SK-N-SH (cell line): ENCODE data around the gene KLF16.
"Not testable (repeated sequence)": the region's sequence is repeated elsewhere in the genome, so short reads cannot be mapped to it uniquely, and the experiment has no call there.

Source experiments
- EP300 ChIP-seq, 2 experiments: IDR thresholded peaks; 2 replicates each; pipeline versions ENCODE4 v1.4.0 to v1.6.1; 2012; ENCODE audit warnings: borderline replicate concordance in 1 of 2, low read depth in 1 of 2, low read length in 1 of 2
- EZH2phosphoT487 ChIP-seq: fragments of 200-600 bp; sonication (generic); IDR thresholded peaks from 2 replicates; pipeline ENCODE4 v1.6.1; 2017; ENCODE audit warnings: low read depth, mixed run types, mild to moderate bottlenecking, antibody characterized with exemption, moderate library complexity, borderline replicate concordance
- FOXJ3 ChIP-seq: sonication (generic); formaldehyde crosslinking; IDR thresholded peaks from 2 replicates; pipeline ENCODE4 v1.5.1; 2020; ENCODE audit warnings: mild to moderate bottlenecking, missing genetic modification reagents
- FOXM1 ChIP-seq: IDR thresholded peaks from 2 replicates; pipeline ENCODE4 v1.4.0; 2012; ENCODE audit warnings: low read depth, mild to moderate bottlenecking
- YY1 ChIP-seq: IDR thresholded peaks from 2 replicates; pipeline ENCODE4 v1.4.0; 2012; ENCODE audit warnings: low read depth, mild to moderate bottlenecking
- TF ChIP-seq, protein P1 (sequence below): fragments of 200-600 bp; sonication (generic); IDR thresholded peaks from 2 replicates; pipeline ENCODE4 v1.6.1; 2017; ENCODE audit warnings: antibody characterized with exemption, mild to moderate bottlenecking, moderate library complexity
- TF ChIP-seq, protein P2 (sequence below): fragments of 150-350 bp; IDR thresholded peaks from 2 replicates; pipeline ENCODE4 v1.6.1; 2016; ENCODE audit warnings: mild to moderate bottlenecking, low read depth, low read length
- TF ChIP-seq, protein P3 (sequence below): IDR thresholded peaks from 2 replicates; pipeline ENCODE4 v1.4.0; 2012; ENCODE audit warnings: low read depth, borderline replicate concordance
- TF ChIP-seq, protein P4 (sequence below): IDR thresholded peaks from 2 replicates; pipeline ENCODE4 v1.6.1; 2012; ENCODE audit warnings: mild to moderate bottlenecking, low read depth, low read length, moderate library complexity

DNA sequence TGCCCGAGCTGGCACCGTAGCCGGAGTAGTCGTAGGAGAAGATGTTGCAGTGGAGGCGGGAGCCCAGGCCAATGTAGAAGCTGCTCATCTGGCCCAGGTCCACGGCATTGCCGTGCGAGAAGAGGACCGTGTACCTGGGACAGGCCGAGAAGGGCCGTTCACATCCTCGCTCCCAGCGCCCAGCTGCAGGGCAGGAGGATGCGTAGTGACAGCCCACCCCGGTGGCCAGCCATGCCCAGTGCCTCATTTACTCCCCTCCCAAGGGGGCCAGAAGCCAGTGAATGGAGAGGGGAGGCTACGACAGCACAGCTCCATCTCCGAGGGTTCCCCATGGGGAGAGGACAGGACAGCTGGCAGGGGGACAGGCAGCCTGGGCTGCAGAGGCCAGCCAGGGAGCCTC, 16.6 kb upstream of the KLF16 start:
- TF ChIP-seq, protein P1, sequence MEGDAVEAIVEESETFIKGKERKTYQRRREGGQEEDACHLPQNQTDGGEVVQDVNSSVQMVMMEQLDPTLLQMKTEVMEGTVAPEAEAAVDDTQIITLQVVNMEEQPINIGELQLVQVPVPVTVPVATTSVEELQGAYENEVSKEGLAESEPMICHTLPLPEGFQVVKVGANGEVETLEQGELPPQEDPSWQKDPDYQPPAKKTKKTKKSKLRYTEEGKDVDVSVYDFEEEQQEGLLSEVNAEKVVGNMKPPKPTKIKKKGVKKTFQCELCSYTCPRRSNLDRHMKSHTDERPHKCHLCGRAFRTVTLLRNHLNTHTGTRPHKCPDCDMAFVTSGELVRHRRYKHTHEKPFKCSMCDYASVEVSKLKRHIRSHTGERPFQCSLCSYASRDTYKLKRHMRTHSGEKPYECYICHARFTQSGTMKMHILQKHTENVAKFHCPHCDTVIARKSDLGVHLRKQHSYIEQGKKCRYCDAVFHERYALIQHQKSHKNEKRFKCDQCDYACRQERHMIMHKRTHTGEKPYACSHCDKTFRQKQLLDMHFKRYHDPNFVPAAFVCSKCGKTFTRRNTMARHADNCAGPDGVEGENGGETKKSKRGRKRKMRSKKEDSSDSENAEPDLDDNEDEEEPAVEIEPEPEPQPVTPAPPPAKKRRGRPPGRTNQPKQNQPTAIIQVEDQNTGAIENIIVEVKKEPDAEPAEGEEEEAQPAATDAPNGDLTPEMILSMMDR: not testable (repeated sequence)
- TF ChIP-seq, protein P2, sequence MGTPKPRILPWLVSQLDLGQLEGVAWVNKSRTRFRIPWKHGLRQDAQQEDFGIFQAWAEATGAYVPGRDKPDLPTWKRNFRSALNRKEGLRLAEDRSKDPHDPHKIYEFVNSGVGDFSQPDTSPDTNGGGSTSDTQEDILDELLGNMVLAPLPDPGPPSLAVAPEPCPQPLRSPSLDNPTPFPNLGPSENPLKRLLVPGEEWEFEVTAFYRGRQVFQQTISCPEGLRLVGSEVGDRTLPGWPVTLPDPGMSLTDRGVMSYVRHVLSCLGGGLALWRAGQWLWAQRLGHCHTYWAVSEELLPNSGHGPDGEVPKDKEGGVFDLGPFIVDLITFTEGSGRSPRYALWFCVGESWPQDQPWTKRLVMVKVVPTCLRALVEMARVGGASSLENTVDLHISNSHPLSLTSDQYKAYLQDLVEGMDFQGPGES: not testable (repeated sequence)
- TF ChIP-seq FOXM1; EP300 (IDR thresholded peaks at IDR 0.05; ENCODE audit: borderline replicate concordance in 1 of 2, low read depth in 1 of 2, low read length in 1 of 2); FOXJ3 (CRISPR knock-in tag); EZH2phosphoT487; YY1: not testable (repeated sequence)
- TF ChIP-seq, protein P3, sequence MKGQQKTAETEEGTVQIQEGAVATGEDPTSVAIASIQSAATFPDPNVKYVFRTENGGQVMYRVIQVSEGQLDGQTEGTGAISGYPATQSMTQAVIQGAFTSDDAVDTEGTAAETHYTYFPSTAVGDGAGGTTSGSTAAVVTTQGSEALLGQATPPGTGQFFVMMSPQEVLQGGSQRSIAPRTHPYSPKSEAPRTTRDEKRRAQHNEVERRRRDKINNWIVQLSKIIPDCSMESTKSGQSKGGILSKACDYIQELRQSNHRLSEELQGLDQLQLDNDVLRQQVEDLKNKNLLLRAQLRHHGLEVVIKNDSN: not testable (repeated sequence)
- TF ChIP-seq, protein P4, sequence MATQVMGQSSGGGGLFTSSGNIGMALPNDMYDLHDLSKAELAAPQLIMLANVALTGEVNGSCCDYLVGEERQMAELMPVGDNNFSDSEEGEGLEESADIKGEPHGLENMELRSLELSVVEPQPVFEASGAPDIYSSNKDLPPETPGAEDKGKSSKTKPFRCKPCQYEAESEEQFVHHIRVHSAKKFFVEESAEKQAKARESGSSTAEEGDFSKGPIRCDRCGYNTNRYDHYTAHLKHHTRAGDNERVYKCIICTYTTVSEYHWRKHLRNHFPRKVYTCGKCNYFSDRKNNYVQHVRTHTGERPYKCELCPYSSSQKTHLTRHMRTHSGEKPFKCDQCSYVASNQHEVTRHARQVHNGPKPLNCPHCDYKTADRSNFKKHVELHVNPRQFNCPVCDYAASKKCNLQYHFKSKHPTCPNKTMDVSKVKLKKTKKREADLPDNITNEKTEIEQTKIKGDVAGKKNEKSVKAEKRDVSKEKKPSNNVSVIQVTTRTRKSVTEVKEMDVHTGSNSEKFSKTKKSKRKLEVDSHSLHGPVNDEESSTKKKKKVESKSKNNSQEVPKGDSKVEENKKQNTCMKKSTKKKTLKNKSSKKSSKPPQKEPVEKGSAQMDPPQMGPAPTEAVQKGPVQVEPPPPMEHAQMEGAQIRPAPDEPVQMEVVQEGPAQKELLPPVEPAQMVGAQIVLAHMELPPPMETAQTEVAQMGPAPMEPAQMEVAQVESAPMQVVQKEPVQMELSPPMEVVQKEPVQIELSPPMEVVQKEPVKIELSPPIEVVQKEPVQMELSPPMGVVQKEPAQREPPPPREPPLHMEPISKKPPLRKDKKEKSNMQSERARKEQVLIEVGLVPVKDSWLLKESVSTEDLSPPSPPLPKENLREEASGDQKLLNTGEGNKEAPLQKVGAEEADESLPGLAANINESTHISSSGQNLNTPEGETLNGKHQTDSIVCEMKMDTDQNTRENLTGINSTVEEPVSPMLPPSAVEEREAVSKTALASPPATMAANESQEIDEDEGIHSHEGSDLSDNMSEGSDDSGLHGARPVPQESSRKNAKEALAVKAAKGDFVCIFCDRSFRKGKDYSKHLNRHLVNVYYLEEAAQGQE: not testable (repeated sequence)
